Measurements from ENCODE around the gene TIMELESS.

- TF ChIP-seq EZH2phosphoT487 (IDR thresholded peaks at IDR 0.05; ENCODE audit: insufficient read depth, low read depth) (no peak), EZH2 (IDR thresholded peaks at IDR 0.05; ENCODE audit: insufficient read depth, poor library complexity, severe bottlenecking) (no peak)
These were observed 28.8 kb downstream of the TIMELESS start for GRCh38 chr12:56420411-56420810.
